ENCODE results near the gene ZNF385B. TPM values are rescaled to one million over a fixed set of nuclear protein-coding genes. Genes with fewer than 3 reads are reported as not detected.

ZNF385B gene
- polyA plus RNA-seq, 1 donor from 2014 or later: 0.31 TPM

DNA sequence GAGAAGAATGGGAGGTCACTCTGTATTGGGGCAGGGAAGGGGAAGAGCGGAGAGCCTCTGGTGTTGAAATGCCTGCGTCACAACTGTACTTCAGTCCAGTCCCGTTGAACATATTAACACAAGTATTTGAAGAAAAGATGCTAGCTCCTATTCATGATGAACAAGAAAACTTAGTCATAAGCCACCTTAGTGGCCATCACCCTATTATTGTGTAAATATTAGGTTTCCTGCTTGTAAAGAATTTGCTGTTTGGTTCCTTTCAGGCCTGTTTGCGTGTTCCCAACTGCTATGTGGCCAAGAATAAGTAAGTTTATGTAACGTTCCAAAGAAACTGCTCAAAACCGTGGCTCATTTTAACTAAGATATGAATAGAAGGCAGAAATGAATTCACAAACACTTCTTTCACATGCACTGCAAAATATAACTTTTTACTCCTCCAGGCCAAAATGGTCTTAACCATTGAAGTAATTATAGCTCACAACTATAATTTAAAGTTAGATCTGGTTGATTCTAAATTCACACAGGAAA, 204.3 kb downstream of the ZNF385B start:
- Histone ChIP-seq H2AFZ (ENCODE audit: low read depth, low read length) (no peak overlapping the region), H3K9me3 (ENCODE audit: low read length) (no peaks in the 10 kb centered on the region), H3K9ac (ENCODE audit: low read length) (no peak overlapping the region), H3F3A (ENCODE audit: insufficient read depth, low read length, poor library complexity, severe bottlenecking) (no peaks in the 10 kb centered on the region), H3K9me2 (ENCODE audit: insufficient read depth, low read length) (no peaks in the 10 kb centered on the region), H3K4me3 (ENCODE audit: low read length) (no peak overlapping the region), H4K20me1 (ENCODE audit: insufficient read depth) (no peaks in the 10 kb centered on the region), H3K4me2 (ENCODE audit: low read length) (no peak overlapping the region), H3K36me3 (ENCODE audit: insufficient read depth, low read length) (no peaks in the 10 kb centered on the region), H3K27ac (ENCODE audit: low read length) (no peak overlapping the region), H3K27me3 (ENCODE audit: insufficient read depth, low read depth, low read length) (no peaks in the 10 kb centered on the region), H3K79me2 (replicated peaks; ENCODE audit: insufficient read depth, low read length) (no peaks in the 10 kb centered on the region)
- TF ChIP-seq POLR2AphosphoS5 (IDR thresholded peaks at IDR 0.05): no peak
- no peak for TF ChIP-seq SMC3 (conservative IDR thresholded peaks at IDR 0.05; ENCODE audit: poor library complexity)
- no peak for TF ChIP-seq CTCF (IDR thresholded peaks at IDR 0.05; ENCODE audit: poor library complexity, severe bottlenecking)
- no peak for TF ChIP-seq TAF1 (IDR thresholded peaks at IDR 0.05; ENCODE audit: low read depth)
- no peak for TF ChIP-seq EZH2 (IDR thresholded peaks at IDR 0.05; ENCODE audit: borderline replicate concordance, insufficient read depth, low read length, poor library complexity, severe bottlenecking)
- TF ChIP-seq RAD21 (conservative IDR thresholded peaks at IDR 0.05): no peak

- Histone ChIP-seq H3K9me2 (ENCODE audit: insufficient read depth, low read length) (no peaks in the 10 kb centered on the region), H3F3A (ENCODE audit: insufficient read depth, low read length, poor library complexity, severe bottlenecking) (no peaks in the 10 kb centered on the region), H4K20me1 (ENCODE audit: insufficient read depth) (no peaks in the 10 kb centered on the region), H3K36me3 (ENCODE audit: insufficient read depth, low read length) (no peaks in the 10 kb centered on the region), H3K9me3 (ENCODE audit: low read length) (no peaks in the 10 kb centered on the region), H3K9ac (ENCODE audit: low read length) (no peak overlapping the region), H3K79me2 (replicated peaks; ENCODE audit: insufficient read depth, low read length) (no peaks in the 10 kb centered on the region), H3K4me3 (ENCODE audit: low read length) (no peak overlapping the region), H2AFZ (ENCODE audit: low read depth, low read length) (no peak overlapping the region), H3K27ac (ENCODE audit: low read length) (no peak overlapping the region), H3K27me3 (ENCODE audit: insufficient read depth, low read depth, low read length) (no peaks in the 10 kb centered on the region), H3K4me2 (ENCODE audit: low read length) (no peak overlapping the region)
- TF ChIP-seq RAD21 (conservative IDR thresholded peaks at IDR 0.05): no peak
- TF ChIP-seq MXI1 (conservative IDR thresholded peaks at IDR 0.05; ENCODE audit: poor library complexity, severe bottlenecking): no peak
- no peak for TF ChIP-seq TAF1 (IDR thresholded peaks at IDR 0.05; ENCODE audit: low read depth)
- TF ChIP-seq CTCF (IDR thresholded peaks at IDR 0.05; ENCODE audit: poor library complexity, severe bottlenecking): no peak
- no peak for TF ChIP-seq EP300 (conservative IDR thresholded peaks at IDR 0.05; ENCODE audit: poor library complexity, severe bottlenecking)
- no peak for TF ChIP-seq EZH2 (IDR thresholded peaks at IDR 0.05; ENCODE audit: borderline replicate concordance, insufficient read depth, low read length, poor library complexity, severe bottlenecking)
- TF ChIP-seq SMC3 (conservative IDR thresholded peaks at IDR 0.05; ENCODE audit: poor library complexity): no peak
- no peak for TF ChIP-seq POLR2AphosphoS5 (IDR thresholded peaks at IDR 0.05)
- TF ChIP-seq REST (IDR thresholded peaks at IDR 0.05; ENCODE audit: borderline replicate concordance): no peak
Measured at GRCh38 chr2:179655627-179656026, 205.8 kb downstream of the ZNF385B start.

All from neural cell (in vitro differentiated cells).